Measurements from ENCODE around the gene CABLES1.

The CABLES1 gene

GRCh38 chr18:23143016-23143814 lies 7.9 kb downstream of the CABLES1 start:
- no peak overlapping the region for H3K4me3 ChIP-seq (replicated peaks; ENCODE audit: low read depth, low read length)
- H3K27me3 ChIP-seq (replicated peaks; ENCODE audit: control insufficient read depth, insufficient read depth, low read length), result no peaks in the 10 kb centered on the region
- TF ChIP-seq CTCF (IDR thresholded peaks at IDR 0.05; ENCODE audit: insufficient read depth, low read length, poor library complexity, severe bottlenecking), result no peak
- H3K36me3 ChIP-seq (ENCODE audit: control insufficient read depth, insufficient read depth, low read length), result no peaks in the 10 kb centered on the region; the same call in 1 of the 2 replicates
- no peak for DNase-seq (ENCODE audit: extremely low read depth, insufficient read length)

GRCh38 chr18:23143815-23144261 lies 8.6 kb downstream of the CABLES1 start:
- TF ChIP-seq CTCF (IDR thresholded peaks at IDR 0.05; ENCODE audit: insufficient read depth, low read length, poor library complexity, severe bottlenecking), result no peak
- no peak overlapping the region for H3K4me3 ChIP-seq (replicated peaks; ENCODE audit: low read depth, low read length)
- DNase-seq (ENCODE audit: extremely low read depth, insufficient read length), result no peak
- H3K36me3 ChIP-seq (ENCODE audit: control insufficient read depth, insufficient read depth, low read length), result no peaks in the 10 kb centered on the region; the same call in 1 of the 2 replicates
- H3K27me3 ChIP-seq (replicated peaks; ENCODE audit: control insufficient read depth, insufficient read depth, low read length), result no peaks in the 10 kb centered on the region

GRCh38 chr18:23144640-23145039 lies 9.4 kb downstream of the CABLES1 start:
- TF ChIP-seq CTCF (IDR thresholded peaks at IDR 0.05; ENCODE audit: insufficient read depth, low read length, poor library complexity, severe bottlenecking), result no peak
- DNase-seq (ENCODE audit: extremely low read depth, insufficient read length), result no peak
- no peak overlapping the region for H3K4me3 ChIP-seq (replicated peaks; ENCODE audit: low read depth, low read length)
- H3K36me3 ChIP-seq (ENCODE audit: control insufficient read depth, insufficient read depth, low read length), result no peaks in the 10 kb centered on the region; the same call in 1 of the 2 replicates
- H3K27me3 ChIP-seq (replicated peaks; ENCODE audit: control insufficient read depth, insufficient read depth, low read length), result no peaks in the 10 kb centered on the region

- Histone ChIP-seq H3K4me3 (replicated peaks; ENCODE audit: low read depth, low read length) (no peak overlapping the region), H3K36me3 (ENCODE audit: control insufficient read depth, insufficient read depth, low read length) (no peaks in the 10 kb centered on the region; the same call in 1 of the 2 replicates), H3K27me3 (replicated peaks; ENCODE audit: control insufficient read depth, insufficient read depth, low read length) (no peaks in the 10 kb centered on the region)
- TF ChIP-seq CTCF (IDR thresholded peaks at IDR 0.05; ENCODE audit: insufficient read depth, low read length, poor library complexity, severe bottlenecking), result no peak
- no peak for DNase-seq (ENCODE audit: extremely low read depth, insufficient read length)
Measured at GRCh38 chr18:23145621-23146020, 10.3 kb downstream of the CABLES1 start.

GRCh38 chr18:23146861-23147469 lies 11.7 kb downstream of the CABLES1 start:
- no peak for TF ChIP-seq CTCF (IDR thresholded peaks at IDR 0.05; ENCODE audit: insufficient read depth, low read length, poor library complexity, severe bottlenecking)
- Histone ChIP-seq H3K4me3 (replicated peaks; ENCODE audit: low read depth, low read length) (no peak overlapping the region), H3K27me3 (replicated peaks; ENCODE audit: control insufficient read depth, insufficient read depth, low read length) (no peaks in the 10 kb centered on the region), H3K36me3 (ENCODE audit: control insufficient read depth, insufficient read depth, low read length) (peaks cover 2% of the 10 kb centered on the region; the same call in 1 of the 2 replicates)
- no peak for DNase-seq (ENCODE audit: extremely low read depth, insufficient read length)
